ENCODE data around the gene USP48.

Gene USP48

DNA sequence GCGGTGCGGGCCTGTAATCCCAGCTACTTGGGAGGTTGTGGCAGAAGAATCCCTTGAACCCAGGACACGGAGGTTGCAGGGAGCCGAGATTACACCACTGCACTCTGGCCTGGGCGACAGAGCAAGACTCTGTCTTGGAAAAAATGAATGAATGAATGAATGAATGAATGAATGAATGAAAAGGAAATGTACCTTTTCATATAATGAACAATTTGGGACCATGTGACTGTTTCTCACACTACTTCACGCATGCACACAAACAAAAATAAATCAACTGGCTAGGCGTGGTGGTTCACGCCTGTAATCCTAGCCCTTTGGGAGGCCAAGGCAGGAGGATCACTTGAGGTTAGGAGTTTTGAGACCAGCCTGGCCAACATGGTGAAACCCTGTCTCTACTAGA, 24.3 kb downstream of the USP48 start:
- Histone ChIP-seq H3K36me3 (ENCODE audit: control insufficient read depth in 2 of 2, insufficient read depth in 1 of 2, low read length in 2 of 2) (peaks cover 11 to 27% of the 10 kb centered on the region in 2 experiments; a peak in 2 of 3 replicates), H3K27ac (ENCODE audit: extremely low read depth, low read depth, low read length) (no peak overlapping the region), H3K4me1 (ENCODE audit: control insufficient read depth, insufficient read depth, low read length) (no peaks in the 10 kb centered on the region), H3K4me3 (ENCODE audit: low read depth, low read length) (no peak overlapping the region), H3K9me3 (ENCODE audit: control insufficient read depth, insufficient read depth, low read depth, low read length) (no peaks in the 10 kb centered on the region)
- CTCF ChIA-PET = no interaction called here
- POLR2A ChIA-PET = no interaction called here
- TF ChIP-seq, protein P1, sequence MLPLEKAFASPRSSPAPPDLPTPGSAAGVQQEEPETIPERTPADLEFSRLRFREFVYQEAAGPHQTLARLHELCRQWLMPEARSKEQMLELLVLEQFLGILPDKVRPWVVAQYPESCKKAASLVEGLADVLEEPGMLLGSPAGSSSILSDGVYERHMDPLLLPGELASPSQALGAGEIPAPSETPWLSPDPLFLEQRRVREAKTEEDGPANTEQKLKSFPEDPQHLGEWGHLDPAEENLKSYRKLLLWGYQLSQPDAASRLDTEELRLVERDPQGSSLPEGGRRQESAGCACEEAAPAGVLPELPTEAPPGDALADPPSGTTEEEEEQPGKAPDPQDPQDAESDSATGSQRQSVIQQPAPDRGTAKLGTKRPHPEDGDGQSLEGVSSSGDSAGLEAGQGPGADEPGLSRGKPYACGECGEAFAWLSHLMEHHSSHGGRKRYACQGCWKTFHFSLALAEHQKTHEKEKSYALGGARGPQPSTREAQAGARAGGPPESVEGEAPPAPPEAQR (tag by site-specific recombination; IDR thresholded peaks at IDR 0.05) = no peak
- TF ChIP-seq KLF8 (tag by site-specific recombination; IDR thresholded peaks at IDR 0.05) (no peak), ZNF416 (tag by site-specific recombination; IDR thresholded peaks at IDR 0.05) (no peak), ZFP3 (tag by site-specific recombination; IDR thresholded peaks at IDR 0.05; ENCODE audit: low read depth) (no peak), ZNF24 (tag by site-specific recombination; IDR thresholded peaks at IDR 0.05) (peak; percentile 54; the same call in 1 of the 2 replicates), OSR2 (tag by site-specific recombination; IDR thresholded peaks at IDR 0.05) (no peak), ZNF2 (tag by site-specific recombination; IDR thresholded peaks at IDR 0.05) (no peak)
- TF ChIP-seq, protein P2, sequence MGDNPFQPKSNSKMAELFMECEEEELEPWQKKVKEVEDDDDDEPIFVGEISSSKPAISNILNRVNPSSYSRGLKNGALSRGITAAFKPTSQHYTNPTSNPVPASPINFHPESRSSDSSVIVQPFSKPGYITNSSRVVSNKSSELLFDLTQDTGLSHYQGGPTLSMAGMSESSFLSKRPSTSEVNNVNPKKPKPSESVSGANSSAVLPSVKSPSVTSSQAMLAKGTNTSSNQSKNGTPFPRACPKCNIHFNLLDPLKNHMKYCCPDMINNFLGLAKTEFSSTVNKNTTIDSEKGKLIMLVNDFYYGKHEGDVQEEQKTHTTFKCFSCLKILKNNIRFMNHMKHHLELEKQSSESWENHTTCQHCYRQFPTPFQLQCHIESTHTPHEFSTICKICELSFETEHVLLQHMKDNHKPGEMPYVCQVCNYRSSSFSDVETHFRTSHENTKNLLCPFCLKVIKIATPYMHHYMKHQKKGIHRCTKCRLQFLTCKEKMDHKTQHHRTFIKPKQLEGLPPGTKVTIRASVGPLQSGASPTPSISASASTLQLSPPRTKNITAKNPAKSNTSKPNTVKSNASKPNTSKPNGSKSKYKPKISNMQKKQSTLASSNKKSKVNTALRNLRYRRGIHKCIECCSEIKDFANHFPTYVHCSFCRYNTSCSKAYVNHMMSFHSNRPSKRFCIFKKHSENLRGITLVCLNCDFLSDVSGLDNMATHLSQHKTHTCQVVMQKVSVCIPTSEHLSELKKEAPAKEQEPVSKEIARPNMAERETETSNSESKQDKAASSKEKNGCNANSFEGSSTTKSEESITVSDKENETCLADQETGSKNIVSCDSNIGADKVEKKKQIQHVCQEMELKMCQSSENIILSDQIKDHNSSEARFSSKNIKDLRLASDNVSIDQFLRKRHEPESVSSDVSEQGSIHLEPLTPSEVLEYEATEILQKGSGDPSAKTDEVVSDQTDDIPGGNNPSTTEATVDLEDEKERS (tag by site-specific recombination; IDR thresholded peaks at IDR 0.05) = no peak

DNA sequence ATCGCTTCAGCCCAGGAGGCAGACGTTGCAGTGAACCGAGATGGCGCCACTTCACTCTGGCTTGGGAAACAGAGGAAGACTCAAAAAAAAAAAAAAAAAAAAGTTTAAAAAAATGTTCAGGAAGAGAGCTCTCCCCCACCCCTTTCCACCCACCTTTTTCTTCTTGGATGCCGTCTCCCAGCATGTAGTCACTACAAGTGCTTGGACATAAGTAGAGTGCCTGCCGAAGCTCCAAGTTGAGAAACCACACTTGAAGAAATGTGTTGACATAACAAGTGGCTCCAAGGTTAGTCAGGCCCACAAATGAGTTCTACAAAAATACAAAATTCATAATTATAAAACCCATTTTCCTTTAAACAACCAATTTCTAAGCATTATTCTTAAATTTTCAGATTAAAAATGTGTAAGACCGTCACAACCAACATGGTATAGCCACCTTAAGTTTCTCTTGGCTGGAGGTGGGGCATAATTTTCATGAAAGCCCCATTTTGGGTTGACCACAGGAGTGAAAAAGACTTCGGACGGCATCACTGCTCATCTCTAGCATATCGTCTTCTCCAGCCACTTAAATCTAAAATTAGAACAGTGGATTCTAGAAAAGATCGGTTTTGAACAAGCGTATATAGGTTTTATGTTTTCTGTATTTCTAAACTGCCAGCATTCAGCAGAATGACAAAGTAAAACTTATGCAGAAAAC, 26.4 kb downstream of the USP48 start:
- CTCF ChIA-PET = no interaction called here

DNA sequence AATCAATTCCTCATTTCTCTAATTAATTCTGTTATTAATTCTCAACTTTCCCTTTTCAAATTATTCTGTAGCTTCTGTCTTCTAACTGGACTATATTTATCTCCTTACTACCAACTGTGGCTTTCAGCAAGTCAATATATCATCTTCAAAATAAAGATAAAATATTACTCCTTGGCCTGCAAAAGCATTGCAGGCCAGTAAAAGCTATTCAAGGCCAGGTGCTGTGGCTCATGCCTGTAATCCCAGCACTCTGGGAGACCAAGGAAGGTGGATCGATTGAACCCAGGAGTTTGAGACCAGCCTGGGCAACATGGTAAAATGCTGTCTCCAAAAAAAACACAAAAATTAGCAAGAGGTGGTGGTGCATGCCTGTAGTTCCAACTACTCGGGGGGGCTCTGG, 27.9 kb downstream of the USP48 start:
- POLR2A ChIA-PET = interaction anchor here (1.1 kb wide), 1 partner anchor 27 kb away, joined by 3 read pairs; no protein-coding TSS in a partner anchor
- no peaks in the 10 kb centered on the region for H3K9me3 ChIP-seq (ENCODE audit: control insufficient read depth, insufficient read depth, low read depth, low read length)
- CTCF ChIA-PET = no interaction called here
- peaks cover 21 to 62% of the 10 kb centered on the region in 2 experiments; a peak in 2 of 3 replicates for H3K36me3 ChIP-seq (ENCODE audit: control insufficient read depth in 2 of 2, insufficient read depth in 1 of 2, low read length in 2 of 2)
- no peak overlapping the region for H3K27ac ChIP-seq (ENCODE audit: extremely low read depth, low read depth, low read length)
- no peaks in the 10 kb centered on the region for H3K4me1 ChIP-seq (ENCODE audit: control insufficient read depth, insufficient read depth, low read length)
- no peak overlapping the region for H3K4me3 ChIP-seq (ENCODE audit: low read depth, low read length)
- TF ChIP-seq, protein P3, sequence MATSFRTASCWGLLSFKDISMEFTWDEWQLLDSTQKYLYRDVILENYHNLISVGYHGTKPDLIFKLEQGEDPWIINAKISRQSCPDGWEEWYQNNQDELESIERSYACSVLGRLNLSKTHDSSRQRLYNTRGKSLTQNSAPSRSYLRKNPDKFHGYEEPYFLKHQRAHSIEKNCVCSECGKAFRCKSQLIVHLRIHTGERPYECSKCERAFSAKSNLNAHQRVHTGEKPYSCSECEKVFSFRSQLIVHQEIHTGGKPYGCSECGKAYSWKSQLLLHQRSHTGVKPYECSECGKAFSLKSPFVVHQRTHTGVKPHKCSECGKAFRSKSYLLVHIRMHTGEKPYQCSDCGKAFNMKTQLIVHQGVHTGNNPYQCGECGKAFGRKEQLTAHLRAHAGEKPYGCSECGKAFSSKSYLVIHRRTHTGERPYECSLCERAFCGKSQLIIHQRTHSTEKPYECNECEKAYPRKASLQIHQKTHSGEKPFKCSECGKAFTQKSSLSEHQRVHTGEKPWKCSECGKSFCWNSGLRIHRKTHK (tag by site-specific recombination; IDR thresholded peaks at IDR 0.05) = no peak
- TF ChIP-seq ZNF292 (tag by site-specific recombination; IDR thresholded peaks at IDR 0.05; ENCODE audit: borderline replicate concordance, low read depth) = no peak
- TF ChIP-seq TRIM28 (IDR thresholded peaks at IDR 0.05; ENCODE audit: borderline replicate concordance, low read length) = no peak
- TF ChIP-seq OSR2 (tag by site-specific recombination; IDR thresholded peaks at IDR 0.05) = no peak
- TF ChIP-seq, protein P4, sequence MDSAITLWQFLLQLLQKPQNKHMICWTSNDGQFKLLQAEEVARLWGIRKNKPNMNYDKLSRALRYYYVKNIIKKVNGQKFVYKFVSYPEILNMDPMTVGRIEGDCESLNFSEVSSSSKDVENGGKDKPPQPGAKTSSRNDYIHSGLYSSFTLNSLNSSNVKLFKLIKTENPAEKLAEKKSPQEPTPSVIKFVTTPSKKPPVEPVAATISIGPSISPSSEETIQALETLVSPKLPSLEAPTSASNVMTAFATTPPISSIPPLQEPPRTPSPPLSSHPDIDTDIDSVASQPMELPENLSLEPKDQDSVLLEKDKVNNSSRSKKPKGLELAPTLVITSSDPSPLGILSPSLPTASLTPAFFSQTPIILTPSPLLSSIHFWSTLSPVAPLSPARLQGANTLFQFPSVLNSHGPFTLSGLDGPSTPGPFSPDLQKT (IDR thresholded peaks at IDR 0.05; ENCODE audit: borderline replicate concordance, low read depth, low read length) = no peak
- no peak for TF ChIP-seq ZNF324 (tag by site-specific recombination; IDR thresholded peaks at IDR 0.05)
- TF ChIP-seq, protein P5, sequence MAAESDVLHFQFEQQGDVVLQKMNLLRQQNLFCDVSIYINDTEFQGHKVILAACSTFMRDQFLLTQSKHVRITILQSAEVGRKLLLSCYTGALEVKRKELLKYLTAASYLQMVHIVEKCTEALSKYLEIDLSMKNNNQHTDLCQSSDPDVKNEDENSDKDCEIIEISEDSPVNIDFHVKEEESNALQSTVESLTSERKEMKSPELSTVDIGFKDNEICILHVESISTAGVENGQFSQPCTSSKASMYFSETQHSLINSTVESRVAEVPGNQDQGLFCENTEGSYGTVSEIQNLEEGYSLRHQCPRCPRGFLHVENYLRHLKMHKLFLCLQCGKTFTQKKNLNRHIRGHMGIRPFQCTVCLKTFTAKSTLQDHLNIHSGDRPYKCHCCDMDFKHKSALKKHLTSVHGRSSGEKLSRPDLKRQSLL (tag by site-specific recombination; IDR thresholded peaks at IDR 0.05) = no peak
- no peak for TF ChIP-seq ZNF521 (tag by site-specific recombination; IDR thresholded peaks at IDR 0.05)
- no peak for TF ChIP-seq ZNF768 (tag by site-specific recombination; IDR thresholded peaks at IDR 0.05)
- TF ChIP-seq ZNF16 (tag by site-specific recombination; IDR thresholded peaks at IDR 0.05; ENCODE audit: low read depth) = no peak
- no peak for TF ChIP-seq ZBTB8A (tag by site-specific recombination; IDR thresholded peaks at IDR 0.05)
- TF ChIP-seq ZNF138 (tag by site-specific recombination; IDR thresholded peaks at IDR 0.05; ENCODE audit: borderline replicate concordance) = no peak
- no peak for TF ChIP-seq ZNF404 (tag by site-specific recombination; IDR thresholded peaks at IDR 0.05)

More for the DNA sequence above, 26.4 kb downstream of the USP48 start:
- POLR2A ChIA-PET = no interaction called here
- no peak for TF ChIP-seq ZNF354C (tag by site-specific recombination; IDR thresholded peaks at IDR 0.05; ENCODE audit: borderline replicate concordance, low read depth)
- TF ChIP-seq, protein P6, sequence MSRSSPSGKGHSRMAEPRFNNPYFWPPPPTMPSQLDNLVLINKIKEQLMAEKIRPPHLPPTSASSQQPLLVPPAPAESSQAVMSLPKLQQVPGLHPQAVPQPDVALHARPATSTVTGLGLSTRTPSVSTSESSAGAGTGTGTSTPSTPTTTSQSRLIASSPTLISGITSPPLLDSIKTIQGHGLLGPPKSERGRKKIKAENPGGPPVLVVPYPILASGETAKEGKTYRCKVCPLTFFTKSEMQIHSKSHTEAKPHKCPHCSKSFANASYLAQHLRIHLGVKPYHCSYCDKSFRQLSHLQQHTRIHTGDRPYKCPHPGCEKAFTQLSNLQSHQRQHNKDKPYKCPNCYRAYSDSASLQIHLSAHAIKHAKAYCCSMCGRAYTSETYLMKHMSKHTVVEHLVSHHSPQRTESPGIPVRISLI (tag by site-specific recombination; IDR thresholded peaks at IDR 0.05) = 0 out of 2 replicates have a peak, but pooled peaks have one; percentile 14
- Histone ChIP-seq H3K4me1 (ENCODE audit: control insufficient read depth, insufficient read depth, low read length) (no peaks in the 10 kb centered on the region), H3K4me3 (ENCODE audit: low read depth, low read length) (no peak overlapping the region), H3K9me3 (ENCODE audit: control insufficient read depth, insufficient read depth, low read depth, low read length) (no peaks in the 10 kb centered on the region), H3K27ac (ENCODE audit: extremely low read depth, low read depth, low read length) (no peak overlapping the region), H3K36me3 (ENCODE audit: control insufficient read depth in 2 of 2, insufficient read depth in 1 of 2, low read length in 2 of 2) (peaks cover 21 to 48% of the 10 kb centered on the region in 2 experiments; a peak in 2 of 3 replicates)
